Lower leg skin (tissue), 3 donors: ENCODE data around the gene PGAM5.

Experiments used
- POLR2A ChIP-seq, 2 donors: fragments of 450-650 bp; IDR thresholded peaks; one replicate each; pipeline ENCODE4 v1.6.1; 2016 to 2017; ENCODE audit warnings: antibody characterized with exemption in 2 of 2, mild to moderate bottlenecking in 1 of 2, moderate library complexity in 1 of 2
- TF ChIP-seq, protein P1 (sequence below), 3 donors: fragments of 450-650 bp; IDR thresholded peaks; one replicate each; pipeline ENCODE4 v1.5.1; 2016; ENCODE audit warnings: antibody characterized with exemption in 3 of 3, mild to moderate bottlenecking in 3 of 3, moderate library complexity in 2 of 3

DNA sequence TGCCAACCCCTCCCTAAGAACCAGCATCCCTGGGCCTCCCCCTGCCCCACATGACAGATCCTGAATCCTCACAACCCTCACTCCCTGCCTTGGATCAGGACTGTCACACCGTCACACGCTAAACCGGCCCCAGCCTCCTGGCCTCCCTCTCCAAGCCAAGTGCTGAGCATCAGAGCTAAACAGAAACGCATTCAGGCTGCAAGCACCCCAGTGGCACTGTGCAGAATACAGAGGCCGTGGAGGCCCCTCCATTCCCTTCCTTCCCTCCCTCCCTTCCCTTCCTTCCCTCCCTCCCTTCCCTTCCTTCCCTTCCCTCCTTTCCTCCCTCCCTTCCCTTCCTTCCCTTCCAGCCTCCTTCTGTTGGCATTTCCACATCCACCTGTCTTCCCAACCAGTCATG lies 36.1 kb upstream of the PGAM5 start:
- TF ChIP-seq, protein P1, sequence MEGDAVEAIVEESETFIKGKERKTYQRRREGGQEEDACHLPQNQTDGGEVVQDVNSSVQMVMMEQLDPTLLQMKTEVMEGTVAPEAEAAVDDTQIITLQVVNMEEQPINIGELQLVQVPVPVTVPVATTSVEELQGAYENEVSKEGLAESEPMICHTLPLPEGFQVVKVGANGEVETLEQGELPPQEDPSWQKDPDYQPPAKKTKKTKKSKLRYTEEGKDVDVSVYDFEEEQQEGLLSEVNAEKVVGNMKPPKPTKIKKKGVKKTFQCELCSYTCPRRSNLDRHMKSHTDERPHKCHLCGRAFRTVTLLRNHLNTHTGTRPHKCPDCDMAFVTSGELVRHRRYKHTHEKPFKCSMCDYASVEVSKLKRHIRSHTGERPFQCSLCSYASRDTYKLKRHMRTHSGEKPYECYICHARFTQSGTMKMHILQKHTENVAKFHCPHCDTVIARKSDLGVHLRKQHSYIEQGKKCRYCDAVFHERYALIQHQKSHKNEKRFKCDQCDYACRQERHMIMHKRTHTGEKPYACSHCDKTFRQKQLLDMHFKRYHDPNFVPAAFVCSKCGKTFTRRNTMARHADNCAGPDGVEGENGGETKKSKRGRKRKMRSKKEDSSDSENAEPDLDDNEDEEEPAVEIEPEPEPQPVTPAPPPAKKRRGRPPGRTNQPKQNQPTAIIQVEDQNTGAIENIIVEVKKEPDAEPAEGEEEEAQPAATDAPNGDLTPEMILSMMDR (IDR thresholded peaks at IDR 0.05): no peak
- no peak for TF ChIP-seq POLR2A (IDR thresholded peaks at IDR 0.05)
